ENCODE data around the gene RAC2.

DNA sequence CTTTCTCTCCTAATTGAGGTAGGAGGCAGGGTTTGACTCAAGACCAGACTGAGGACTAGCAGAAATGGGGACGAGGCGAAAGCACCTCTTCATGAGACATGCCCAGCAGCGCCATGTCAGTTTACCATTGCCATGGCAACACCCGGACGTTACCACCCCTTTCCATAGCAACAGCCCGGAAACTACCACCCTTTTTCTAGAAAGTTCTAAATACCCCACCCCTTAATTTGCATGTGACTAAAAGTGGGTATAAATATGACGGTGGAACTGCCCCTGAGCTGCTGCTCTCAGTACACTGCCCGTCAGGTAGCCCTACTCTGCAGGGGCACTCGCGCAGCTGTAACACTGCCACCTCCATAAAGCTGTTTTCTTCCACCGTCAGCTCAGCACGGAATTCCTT is 5.9 kb upstream of the RAC2 start:
- TF ChIP-seq NR2C2 (CRISPR knock-in tag; IDR thresholded peaks at IDR 0.05): no peak
- TF ChIP-seq NR2C2 (tag; IDR thresholded peaks at IDR 0.05): no peak
- TF ChIP-seq MCM3 (IDR thresholded peaks at IDR 0.05): no peak
- TF ChIP-seq DIDO1 (tag; IDR thresholded peaks at IDR 0.05; ENCODE audit: low read depth): no peak
- TF ChIP-seq, protein P1, sequence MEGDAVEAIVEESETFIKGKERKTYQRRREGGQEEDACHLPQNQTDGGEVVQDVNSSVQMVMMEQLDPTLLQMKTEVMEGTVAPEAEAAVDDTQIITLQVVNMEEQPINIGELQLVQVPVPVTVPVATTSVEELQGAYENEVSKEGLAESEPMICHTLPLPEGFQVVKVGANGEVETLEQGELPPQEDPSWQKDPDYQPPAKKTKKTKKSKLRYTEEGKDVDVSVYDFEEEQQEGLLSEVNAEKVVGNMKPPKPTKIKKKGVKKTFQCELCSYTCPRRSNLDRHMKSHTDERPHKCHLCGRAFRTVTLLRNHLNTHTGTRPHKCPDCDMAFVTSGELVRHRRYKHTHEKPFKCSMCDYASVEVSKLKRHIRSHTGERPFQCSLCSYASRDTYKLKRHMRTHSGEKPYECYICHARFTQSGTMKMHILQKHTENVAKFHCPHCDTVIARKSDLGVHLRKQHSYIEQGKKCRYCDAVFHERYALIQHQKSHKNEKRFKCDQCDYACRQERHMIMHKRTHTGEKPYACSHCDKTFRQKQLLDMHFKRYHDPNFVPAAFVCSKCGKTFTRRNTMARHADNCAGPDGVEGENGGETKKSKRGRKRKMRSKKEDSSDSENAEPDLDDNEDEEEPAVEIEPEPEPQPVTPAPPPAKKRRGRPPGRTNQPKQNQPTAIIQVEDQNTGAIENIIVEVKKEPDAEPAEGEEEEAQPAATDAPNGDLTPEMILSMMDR (IDR thresholded peaks at IDR 0.05 in 2 of 3, conservative IDR thresholded peaks at IDR 0.05 in 1 of 3; ENCODE audit: insufficient read depth in 2 of 3, low read depth in 1 of 3, low read length in 3 of 3): no peak

Data from K562 (cell line).